Amniotic epithelial cell (primary cell): ENCODE data around the gene SMAD3.
"Not testable (repeated sequence)": the region's sequence is repeated elsewhere in the genome, so short reads cannot be mapped to it uniquely, and the experiment has no call there.

Experiments used
- DNase-seq: peaks from one replicate; pipeline ENCODE4 v3.0.0-alpha.2; 2010; ENCODE audit warnings: low read depth

The SMAD3 gene

GRCh38 chr15:67145312-67145610, 79.9 kb downstream of the SMAD3 start:
- no peak for DNase-seq

GRCh38 chr15:67145710-67146109, 80.3 kb downstream of the SMAD3 start:
- DNase-seq: no peak

GRCh38 chr15:67146234-67146633, 80.8 kb downstream of the SMAD3 start:
- DNase-seq: peak; percentile 93

- DNase-seq: peak; percentile 96
These were observed 81.5 kb downstream of the SMAD3 start for GRCh38 chr15:67146875-67147381.

- DNase-seq: no peak
These were observed 82.1 kb downstream of the SMAD3 start for GRCh38 chr15:67147396-67147949.

GRCh38 chr15:67148196-67148701, 82.8 kb downstream of the SMAD3 start:
- DNase-seq: peak; percentile 94

- no peak for DNase-seq
These were observed 83.8 kb downstream of the SMAD3 start for GRCh38 chr15:67149068-67149772.

- no peak for DNase-seq
These were observed 84.3 kb downstream of the SMAD3 start for GRCh38 chr15:67149773-67150022.

GRCh38 chr15:67150023-67150860, 84.8 kb downstream of the SMAD3 start:
- DNase-seq: peak; percentile 100

- no peak for DNase-seq
These were observed 87.0 kb downstream of the SMAD3 start for GRCh38 chr15:67152429-67152828.

- not testable (repeated sequence) for DNase-seq
These were observed 87.6 kb downstream of the SMAD3 start for GRCh38 chr15:67153044-67153443.

GRCh38 chr15:67154249-67154648, 88.8 kb downstream of the SMAD3 start:
- peak; percentile 59 for DNase-seq

- DNase-seq: no peak
These were observed 91.0 kb downstream of the SMAD3 start for GRCh38 chr15:67156426-67156825.

GRCh38 chr15:67156834-67157233, 91.4 kb downstream of the SMAD3 start:
- no peak for DNase-seq

GRCh38 chr15:67157521-67158252, 92.3 kb downstream of the SMAD3 start:
- no peak for DNase-seq

GRCh38 chr15:67158367-67158766, 93.0 kb downstream of the SMAD3 start:
- DNase-seq: no peak

- no peak for DNase-seq
These were observed 96.0 kb downstream of the SMAD3 start for GRCh38 chr15:67161412-67161811.

- DNase-seq: no peak
These were observed 96.5 kb downstream of the SMAD3 start for GRCh38 chr15:67161881-67162280.

- no peak for DNase-seq
These were observed 97.8 kb downstream of the SMAD3 start for GRCh38 chr15:67163180-67163579.

- DNase-seq: no peak
These were observed 99.0 kb downstream of the SMAD3 start for GRCh38 chr15:67164401-67164791.

- no peak for DNase-seq
These were observed 99.4 kb downstream of the SMAD3 start for GRCh38 chr15:67164811-67165253.
